ENCODE results near the gene ANKH.

GRCh38 chr5:14896131-14896530 lies 24.6 kb upstream of the ANKH start:
- TF ChIP-seq CTCF (conservative IDR thresholded peaks at IDR 0.05 in 1 of 2, IDR thresholded peaks at IDR 0.05 in 1 of 2; ENCODE audit: extremely low read depth in 1 of 2, insufficient read depth in 1 of 2, low read depth in 1 of 2, low read length in 2 of 2) (no peak), EZH2 (IDR thresholded peaks at IDR 0.05; ENCODE audit: borderline replicate concordance, low read length) (no peak)
